K562 (cell line): ENCODE measurements around the gene PPP3CB.

Experiments
- CBX2 ChIP-seq: fragments of 200-600 bp; sonication (generic); IDR thresholded peaks from one replicate; pipeline ENCODE4 v1.6.1; 2012; ENCODE audit warnings: mild to moderate bottlenecking, low read length, inconsistent platforms; ENCODE audit not compliant: insufficient read depth, poor library complexity, severe bottlenecking
- CC2D1A ChIP-seq: fragments of 450-650 bp; IDR thresholded peaks from 2 replicates; pipeline ENCODE4 v1.6.1; 2017; ENCODE audit warnings: mild to moderate bottlenecking
- E2F5 ChIP-seq: sonication (generic); formaldehyde crosslinking; IDR thresholded peaks from 2 replicates; pipeline ENCODE4 v1.8.0; 2022; ENCODE audit warnings: mild to moderate bottlenecking, missing genetic modification reagents

GRCh38 chr10:73398024-73398423 is 97.8 kb downstream of the PPP3CB start:
- TF ChIP-seq CC2D1A (no peak), E2F5 (CRISPR knock-in tag) (no peak), CBX2 (no peak)
